ENCODE measurements around the gene MTAP.
"Not testable (repeated sequence)": the region's sequence is repeated elsewhere in the genome, so short reads cannot be mapped to it uniquely, and the experiment has no call there.

Gene MTAP

DNA sequence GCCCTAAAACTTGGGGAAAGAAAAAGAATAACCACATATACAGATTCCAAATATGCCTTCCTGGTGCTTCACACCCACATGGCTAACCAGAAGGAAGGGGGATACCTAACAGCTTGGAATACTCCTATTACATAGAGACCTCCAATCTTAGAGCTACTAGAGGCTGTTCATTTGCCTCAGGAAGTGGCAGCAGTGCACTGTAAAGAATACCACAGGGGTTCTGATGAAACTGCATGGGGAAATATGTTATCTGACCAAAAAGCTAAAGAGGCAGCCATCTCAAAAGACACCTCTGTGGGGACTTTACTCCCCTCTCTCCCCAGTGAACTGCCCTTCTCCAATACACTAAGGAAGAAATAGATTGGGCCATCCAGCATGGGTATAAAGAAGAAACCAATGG is 125.3 kb downstream of the MTAP start:
- DNase-seq = no peak

DNA sequence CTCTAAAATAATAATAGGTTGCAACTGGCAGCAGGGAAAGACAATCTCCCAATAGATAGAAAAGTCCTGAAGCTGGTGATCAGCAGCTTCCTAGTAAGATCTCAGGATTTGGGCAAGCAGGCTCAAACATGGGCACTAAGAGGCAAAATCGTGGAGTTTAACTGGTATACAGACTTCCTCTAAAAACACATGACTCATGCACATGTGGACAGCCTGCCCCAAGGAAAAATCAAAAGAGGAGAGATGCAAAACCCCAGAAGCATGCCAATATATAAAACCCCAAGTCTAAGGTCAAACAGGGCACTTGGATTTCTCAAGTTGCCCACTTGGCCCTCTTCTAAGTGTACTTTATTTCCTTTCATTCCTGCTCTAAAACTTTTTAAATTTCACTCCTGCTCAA is 129.0 kb downstream of the MTAP start:
- no peak for DNase-seq

DNA sequence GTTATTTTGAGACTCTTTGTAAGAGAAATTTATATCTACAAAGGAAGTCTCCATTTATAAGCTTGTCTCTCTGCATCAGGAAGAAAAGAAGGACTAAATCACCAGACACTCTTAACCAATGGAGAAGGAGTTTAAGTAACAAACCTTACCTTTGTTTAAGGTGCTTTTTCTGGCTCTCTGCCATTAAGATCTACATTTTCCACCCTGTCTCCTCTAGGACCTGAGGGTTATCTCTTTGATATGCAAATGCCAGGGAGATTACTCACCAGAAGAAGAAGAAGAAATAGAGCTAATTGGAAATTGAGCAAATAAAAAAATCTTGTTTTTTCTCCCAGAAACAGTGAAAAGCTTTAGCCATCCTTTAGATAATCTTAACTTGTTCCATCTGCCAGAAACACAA is 130.8 kb downstream of the MTAP start:
- no peak for DNase-seq

DNA sequence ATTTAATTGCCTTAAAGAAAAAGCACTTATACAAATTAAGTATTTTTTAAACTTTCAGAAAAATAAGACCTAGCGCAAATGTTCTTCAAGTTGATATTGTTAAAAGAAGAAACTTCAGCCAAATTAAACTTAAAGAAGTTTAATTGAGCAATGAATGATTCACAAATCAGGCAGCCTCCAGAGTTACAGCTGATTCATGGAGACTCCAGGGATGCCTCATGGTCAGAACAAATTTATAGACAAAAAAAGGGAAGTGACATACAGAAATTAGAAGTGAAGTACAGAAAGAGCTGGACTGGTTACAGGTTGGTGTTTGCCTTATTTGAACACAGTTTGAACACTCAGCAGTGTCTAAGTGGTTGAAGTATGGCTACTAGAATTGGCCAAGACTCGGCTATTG is 131.4 kb downstream of the MTAP start:
- no peak for DNase-seq

DNA sequence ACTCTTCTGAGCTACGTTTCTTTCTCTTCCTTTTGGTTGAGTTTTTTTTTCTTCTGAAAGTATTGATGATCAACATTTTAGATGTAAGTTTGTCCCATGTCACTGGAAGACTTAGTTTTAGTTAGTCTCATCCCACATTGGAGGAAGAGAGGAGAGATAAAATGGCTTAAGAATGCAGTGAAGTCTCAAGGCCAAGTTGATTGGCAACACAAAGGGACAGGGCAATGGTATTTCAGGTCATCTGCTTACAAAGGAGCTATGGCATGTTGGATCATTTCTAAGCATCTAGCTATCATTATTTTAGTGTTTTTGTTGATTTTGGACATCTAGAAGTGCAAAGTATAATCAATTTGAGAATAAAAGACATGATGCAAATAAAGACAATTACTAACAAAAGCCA is 133.2 kb downstream of the MTAP start:
- no peak for DNase-seq

DNA sequence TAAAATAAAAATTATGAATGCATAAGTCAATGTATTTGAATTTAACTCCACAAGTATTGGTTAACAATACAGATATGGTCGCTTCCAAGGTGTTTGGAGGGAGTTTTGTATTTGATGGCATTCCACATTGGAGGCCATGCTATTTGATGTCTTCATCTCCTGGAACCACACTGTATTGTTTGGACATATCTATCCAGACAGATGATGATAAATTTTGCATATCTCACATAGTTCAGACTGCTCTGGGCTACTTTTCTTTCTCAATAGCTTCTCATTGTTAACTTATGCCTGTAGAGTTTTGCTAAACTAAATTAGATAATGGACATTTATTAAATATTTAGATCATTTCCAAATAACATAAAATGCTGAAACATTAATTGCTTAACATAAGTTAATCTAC is 133.7 kb downstream of the MTAP start:
- DNase-seq = no peak

DNA sequence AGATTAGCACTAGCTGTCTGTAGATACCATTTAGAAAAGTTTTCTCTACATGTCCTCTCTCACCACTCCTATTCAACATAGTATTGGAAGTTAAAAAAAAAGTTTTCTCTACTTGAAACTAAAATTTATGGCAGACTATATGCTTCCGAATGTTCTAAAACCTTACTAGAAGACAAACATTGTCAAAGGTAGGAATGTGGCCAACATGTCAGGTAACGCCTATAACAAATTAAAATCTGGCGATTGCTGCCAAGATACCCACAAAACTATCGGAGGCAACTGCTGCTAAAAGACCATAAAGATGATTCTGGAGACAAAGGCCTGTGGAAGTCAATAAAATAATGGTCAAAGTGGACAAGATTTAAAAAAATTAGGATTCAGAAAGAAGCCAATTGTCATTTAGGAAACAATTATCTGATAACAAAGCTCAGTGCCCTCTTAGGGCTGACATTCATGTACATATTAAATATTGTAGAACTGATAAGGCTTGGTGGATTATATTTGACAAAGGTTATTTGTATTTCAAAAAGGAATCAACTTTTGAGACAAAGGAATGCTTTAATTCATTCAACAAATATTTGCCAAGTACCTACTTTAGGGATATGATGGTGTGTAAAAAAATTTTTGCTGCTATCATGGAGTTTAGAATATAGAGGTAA is 139.0 kb downstream of the MTAP start:
- no peak for DNase-seq

DNA sequence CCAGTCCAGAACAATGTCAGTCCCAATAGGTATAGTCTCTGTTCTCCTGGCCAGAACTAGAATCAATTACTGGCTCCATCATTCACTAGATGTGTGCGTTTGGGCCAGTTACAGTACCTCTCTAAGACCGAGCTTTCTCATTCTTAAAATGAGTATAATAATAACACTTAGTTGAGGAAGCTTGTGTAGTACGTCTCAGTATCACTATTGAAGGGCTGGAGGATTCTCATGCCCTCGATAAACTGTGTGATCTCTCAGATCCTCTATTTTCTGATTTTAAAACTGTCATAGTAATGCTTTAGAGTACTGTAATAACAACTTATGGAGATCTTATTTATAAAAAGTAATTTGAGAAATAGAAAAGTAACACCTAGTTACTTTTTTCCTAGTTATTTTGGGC is 141.0 kb downstream of the MTAP start:
- no peak for DNase-seq

DNA sequence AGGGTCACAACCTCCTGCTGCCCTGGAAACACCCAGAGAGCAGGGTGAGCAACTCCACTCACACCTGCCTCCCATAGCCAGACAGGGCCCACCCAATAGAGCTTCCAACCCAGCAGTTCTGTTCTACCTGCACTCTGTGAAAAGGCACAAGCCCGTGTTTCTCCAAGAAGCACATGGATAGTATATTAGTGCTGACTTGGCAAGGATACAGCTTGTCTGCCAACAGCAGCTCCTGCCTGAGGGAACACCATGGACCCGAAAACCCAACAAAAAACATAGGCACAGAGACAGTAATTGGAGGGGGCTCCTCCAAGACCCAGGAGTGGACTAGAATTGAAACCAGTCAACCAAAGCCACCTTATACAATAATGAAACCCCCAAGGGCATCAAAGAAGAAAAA is 143.2 kb downstream of the MTAP start:
- no peak for DNase-seq

DNA sequence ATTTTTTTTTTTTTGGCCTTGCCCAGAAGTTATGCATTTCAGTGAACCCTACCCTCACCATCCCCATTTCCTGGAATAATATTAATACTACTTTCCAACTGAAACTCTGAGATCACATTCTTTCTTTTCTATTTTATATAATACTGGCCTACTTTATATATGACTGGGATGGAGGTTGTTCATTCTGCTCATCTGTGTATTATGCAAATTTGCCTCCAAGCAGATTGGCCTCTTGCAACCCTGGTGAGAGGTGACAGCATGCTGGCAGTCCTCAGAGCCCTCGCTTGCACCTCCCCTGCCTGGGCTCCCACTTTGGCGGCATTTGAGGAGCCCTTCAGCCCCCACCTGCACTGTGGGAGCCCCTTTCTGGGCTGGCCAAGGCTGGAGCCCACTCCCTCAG is 156.4 kb downstream of the MTAP start:
- DNase-seq = no peak

DNA sequence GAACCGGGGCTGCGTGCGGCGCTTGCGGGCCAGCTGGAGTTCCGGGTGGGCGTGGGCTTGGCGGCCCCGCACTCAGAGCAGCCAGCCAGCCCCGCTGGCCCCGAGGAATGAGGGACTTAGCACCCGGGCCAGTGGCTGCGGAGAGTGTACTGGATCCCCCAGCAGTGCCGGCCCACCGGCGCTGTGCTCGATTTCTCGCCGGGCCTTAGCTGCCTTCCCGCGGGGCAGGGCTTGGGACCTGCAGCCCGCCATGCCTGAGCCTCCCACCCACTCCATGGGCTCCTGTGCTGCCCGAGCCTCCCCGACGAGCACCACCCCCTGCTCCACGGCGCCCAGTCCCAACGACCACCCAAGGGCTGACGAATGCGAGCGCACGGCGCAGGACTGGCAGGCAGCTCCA is 156.8 kb downstream of the MTAP start:
- not testable (repeated sequence) for DNase-seq

DNA sequence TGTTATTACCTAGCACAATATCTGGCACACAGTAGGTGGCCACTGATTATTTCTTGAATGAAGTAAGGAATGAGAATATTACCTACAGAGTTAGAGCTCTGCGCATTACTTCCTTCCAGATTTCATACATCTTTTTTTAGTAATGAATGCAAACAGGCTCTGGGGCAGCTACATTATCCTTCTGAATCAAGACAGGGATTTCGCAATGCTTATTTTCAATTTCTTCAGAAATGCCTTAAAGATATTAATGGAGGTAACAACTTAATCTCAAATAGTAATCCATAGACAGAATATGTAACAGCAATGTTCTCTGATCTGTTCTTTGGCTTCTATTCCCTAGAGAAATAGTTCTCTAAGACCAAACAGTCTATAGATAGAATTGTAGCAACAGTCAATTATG is 159.1 kb downstream of the MTAP start:
- no peak for DNase-seq

DNA sequence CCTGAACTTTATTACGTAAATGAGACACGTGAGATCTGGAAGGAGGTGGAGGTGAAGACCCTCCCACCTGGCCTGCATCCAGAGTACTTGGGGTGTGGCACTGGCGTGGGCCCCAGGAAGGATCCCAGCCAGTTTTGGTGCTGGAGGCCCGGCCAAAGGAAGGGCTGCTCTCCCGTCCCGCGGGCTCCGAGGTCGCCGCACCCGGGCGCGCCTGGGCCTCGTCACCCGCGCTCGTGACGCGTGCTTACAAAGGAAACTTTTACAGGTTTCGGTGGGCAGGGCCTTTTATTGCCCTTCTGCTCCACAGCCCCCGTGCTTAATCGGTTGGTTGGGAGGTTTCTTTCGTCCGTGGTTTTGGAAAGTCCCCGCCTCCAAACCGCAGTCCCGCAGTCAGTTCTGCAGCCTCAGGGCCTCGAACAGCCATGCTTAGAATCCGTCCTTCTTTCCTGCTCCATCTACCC is 162.5 kb downstream of the MTAP start:
- DNase-seq = peak; percentile 59

DNA sequence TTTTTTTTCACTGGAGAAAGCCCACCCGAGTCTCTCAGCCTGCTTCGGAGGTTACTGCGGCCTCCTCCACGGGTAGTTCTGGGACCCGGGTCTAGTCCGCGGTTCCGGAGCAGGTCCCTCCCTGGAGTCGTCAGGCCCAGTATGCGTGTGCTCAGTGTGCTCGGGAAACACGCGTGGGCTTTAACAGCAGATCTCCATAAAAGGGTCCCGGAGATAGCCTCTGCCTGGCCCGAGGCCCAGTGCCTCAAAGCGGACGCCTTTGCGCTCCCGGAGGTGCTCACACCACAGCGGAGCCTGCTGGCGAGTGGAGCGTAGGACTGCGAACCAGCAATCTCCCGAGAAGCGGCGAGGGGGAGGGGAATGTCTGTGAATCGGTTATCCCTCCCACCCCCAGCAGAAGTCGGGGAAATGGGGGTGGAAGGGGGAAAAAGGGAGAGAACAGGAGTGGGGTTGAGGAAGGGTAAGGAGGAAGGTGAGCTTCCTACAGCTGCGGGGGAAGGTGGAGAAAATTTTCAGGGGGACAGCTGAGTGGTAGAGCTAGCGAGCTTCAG is 163.0 kb downstream of the MTAP start:
- no peak for DNase-seq

DNA sequence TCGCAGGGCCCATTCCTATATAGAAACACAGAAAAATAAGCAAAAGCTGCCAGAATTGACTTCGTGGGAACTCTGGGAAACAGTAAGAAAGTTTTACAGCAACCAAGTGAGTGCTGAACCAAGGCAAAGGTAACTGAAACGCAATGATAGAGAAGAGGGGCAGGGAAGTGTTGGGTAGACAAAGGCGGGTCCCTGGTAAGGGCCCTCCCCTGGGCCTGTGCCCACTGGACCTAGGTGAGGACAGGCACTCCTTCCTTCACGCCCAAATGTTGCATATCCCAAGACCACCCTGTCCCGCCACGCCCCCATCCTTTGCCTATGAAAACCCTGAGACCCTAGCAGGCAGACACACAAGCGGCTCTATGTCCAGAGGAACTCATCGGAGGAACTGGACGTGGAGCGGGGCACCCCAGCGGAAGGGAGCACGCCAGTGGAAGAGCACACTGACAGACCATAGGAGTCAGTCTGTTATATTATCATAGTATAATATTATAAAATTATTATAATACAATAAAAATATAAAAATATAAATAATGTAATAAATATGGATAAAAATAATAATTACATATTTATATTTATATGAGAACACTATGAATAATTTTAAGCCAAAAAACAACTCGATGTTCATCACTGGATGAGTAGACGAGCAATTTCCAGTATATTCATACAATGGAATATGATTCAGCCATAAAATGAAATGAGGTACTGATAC is 163.9 kb downstream of the MTAP start:
- no peak for DNase-seq

DNA sequence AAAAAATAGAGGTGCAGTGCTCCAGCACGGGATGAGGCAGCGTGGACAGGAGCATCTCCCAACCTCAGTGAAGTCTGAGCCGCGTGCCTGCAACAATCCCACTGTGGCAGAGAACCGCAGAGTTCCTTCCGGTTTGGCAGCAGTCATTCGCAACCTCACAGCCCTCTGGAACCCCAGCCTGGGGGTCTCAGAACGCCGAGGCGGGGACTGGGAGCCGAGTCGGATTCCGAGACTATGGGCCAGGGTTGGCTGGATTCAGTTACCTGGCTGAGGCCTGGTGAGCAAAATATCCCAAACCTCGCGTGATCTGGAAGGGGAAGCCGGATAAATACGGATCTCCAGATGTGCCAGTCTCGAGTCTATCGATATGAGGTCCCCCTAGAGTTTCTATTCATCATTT is 164.7 kb downstream of the MTAP start:
- DNase-seq = no peak

DNA sequence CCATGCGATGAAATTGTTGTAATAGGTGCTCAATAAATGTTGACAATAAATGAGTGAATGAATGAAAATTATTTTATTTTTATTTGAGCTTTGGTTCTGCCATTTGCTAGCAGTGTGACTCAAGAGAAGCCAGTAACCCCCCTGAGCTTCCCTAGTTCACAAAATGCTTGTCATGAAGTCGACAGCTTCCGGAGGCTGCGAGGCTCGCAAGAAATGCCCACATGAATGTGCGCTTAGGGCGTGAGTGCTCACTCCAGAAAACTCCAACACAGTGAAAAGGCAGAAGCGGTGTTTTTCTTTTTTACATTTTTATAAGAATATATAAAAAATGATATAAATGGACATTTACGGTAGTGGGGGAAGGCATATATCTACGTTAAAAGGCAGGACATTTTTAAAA is 165.3 kb downstream of the MTAP start:
- DNase-seq = no peak

DNA sequence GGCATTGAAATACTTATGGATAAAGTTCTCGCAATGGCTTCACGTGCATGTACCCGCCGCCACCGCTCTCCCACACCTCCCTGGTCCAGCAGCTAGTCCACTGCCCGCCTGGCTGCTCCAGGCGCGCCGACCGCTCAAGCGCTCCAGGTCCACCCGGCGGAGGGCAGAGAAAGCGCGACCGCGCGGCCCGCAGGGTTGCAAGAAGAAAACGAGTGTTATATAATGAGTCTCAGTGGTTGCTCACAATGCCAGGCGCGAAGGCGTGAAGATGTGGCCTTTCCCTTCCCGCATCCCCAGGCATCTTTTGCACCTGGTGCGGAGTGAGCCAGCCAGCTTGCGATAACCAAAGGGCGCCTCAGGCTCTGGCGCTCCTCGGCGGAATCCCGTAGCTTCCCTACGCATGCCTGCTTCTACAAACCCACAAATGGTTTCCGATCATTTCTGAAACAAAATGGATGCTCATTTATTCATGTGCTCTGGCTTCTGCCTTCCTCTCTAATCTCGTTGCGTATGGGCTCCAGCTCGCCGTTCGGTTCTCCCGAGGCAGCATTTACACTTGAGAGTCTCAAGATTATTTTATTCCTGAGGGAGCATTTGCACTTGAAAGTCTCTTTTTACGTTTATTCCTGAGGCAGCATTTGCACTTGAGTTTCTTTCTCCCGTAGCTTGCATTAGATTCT is 166.0 kb downstream of the MTAP start:
- DNase-seq = no peak

DNA sequence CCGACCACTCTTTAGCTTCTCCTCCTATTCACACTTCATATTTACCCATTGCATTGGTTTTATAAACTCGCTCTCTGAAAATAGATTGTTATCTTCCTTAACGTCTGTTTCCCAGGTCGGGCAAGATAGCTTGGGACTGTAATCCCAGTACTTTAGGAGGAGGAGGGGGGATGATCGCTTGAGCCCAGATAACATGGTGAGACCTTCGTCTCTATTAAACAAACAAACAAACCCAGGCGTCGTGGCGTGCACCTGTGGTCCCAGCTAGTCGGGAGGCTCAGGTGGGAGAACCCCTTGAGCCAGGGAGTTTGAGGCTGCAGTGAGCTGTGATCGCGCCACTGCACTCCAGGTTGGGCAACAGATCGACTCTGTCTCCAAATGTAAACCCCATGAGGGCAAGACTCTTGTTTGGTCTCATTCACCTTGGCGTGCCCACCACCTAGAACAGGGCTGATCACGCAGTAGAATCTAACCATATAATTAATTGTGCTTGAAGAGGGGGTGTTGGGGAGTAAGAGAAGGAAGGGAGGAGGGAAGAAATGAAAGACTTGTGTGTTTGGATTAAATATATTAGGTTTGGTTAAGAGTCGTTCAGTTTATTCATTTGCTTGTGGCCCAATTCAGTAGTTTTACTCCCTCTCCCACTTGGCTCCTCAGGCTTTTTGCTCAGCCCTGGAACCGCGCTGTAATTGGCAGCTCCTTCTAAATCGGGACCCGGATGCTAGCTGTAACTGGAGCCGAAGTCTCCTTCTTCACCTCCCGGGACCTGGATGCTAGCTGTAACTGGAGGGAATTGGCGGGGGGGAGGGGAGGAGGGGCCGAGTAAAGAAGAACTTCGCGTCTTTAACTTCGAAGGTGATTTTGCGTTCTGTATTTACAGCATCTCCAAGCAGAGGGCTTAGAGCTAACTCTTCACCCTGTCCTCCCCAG is 166.8 kb downstream of the MTAP start:
- DNase-seq = no peak

DNA sequence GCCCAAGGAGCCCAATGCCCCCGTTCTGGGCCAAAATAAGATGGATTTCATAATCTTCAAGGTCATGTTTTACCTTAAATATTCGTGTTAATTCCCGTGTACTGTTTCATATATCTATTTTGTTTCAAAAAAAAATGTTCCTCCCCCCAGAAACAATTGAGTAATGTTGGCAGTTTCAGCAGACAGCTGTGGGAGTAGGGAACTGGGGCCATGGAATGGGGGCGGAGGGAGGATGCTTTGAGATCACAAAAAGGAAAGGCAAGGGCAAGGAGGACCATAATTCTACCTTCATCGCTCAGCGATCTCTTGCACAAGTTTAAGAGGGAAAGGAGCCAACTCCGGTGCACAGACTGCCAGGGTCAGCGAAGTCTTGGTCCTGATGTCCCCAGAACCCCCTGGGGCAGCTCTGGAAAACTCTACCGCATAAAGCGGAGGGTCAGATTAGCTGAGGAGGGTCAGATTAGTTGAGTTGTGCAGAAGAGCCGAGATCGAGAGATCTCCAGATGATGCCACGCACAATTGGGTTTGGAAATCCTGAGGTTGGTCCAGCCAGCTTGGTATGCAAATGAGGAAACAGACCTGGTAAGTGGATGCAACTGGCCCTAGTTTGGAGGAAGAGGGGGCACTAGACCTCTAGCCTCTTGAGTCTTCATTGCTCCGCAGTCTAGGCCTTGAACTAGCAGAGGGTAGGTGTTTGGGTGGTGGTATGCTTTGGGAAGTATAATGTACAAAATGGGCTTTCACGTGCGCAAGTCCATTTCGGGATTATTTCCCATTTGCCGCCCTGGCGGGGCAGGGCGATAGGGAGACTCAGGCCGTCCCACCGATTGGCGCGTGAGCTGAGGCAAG is 167.7 kb downstream of the MTAP start:
- DNase-seq = no peak

DNA sequence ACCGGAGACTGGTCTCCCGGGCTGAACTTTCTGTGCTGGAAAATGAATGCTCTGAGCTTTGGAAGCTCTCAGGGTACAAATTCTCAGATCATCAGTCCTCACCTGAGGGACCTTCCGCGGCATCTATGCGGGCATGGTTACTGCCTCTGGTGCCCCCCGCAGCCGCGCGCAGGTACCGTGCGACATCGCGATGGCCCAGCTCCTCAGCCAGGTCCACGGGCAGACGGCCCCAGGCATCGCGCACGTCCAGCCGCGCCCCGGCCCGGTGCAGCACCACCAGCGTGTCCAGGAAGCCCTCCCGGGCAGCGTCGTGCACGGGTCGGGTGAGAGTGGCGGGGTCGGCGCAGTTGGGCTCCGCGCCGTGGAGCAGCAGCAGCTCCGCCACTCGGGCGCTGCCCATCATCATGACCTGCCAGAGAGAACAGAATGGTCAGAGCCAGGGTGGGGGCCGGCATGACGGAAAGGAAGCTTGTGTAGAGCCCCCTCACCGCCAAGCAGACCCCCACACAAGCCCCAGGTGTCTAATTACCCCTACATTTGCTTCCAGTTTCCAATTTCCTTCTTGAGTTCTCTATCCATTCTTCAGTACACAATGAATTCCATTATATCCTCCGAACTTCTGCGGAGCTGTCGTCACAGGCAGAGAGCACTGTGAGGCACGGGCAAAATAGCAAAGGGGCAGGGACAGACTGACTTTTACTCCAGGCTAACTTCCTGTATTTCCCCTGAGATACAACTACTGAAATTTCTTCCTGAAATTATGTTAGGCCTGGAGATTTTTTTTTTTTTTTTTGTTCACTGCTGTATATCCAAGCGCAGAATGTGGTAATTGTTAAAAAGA is 168.6 kb downstream of the MTAP start:
- DNase-seq = no peak

Data from T-helper 9 cell (primary cell).